Measurements from ENCODE around the gene EPM2AIP1. TPM values are rescaled to one million over a fixed set of nuclear protein-coding genes. Genes with fewer than 3 reads are reported as not detected.
"Not testable (repeated sequence)": the region's sequence is repeated elsewhere in the genome, so short reads cannot be mapped to it uniquely, and the experiment has no call there.

The EPM2AIP1 gene
- total RNA-seq, result 17.9 TPM
- long read RNA-seq, full-length matches to known transcripts, result 42 of 42 reads
- long read RNA-seq, partial matches to known transcripts, result 0 of 42 reads
- long read RNA-seq, other reads (novel, unspliced or antisense), result 0 of 42 reads

DNA sequence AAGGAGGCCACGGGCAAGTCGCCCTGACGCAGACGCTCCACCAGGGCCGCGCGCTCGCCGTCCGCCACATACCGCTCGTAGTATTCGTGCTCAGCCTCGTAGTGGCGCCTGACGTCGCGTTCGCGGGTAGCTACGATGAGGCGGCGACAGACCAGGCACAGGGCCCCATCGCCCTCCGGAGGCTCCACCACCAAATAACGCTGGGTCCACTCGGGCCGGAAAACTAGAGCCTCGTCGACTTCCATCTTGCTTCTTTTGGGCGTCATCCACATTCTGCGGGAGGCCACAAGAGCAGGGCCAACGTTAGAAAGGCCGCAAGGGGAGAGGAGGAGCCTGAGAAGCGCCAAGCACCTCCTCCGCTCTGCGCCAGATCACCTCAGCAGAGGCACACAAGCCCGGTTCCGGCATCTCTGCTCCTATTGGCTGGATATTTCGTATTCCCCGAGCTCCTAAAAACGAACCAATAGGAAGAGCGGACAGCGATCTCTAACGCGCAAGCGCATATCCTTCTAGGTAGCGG, at the start of gene EPM2AIP1:
TSS of gene EPM2AIP1 (minus strand) at position 326 of the 520 bp plus-strand sequence. CDS start at position 272, 54 bp downstream.
- intact Hi-C loops (cut with DNase I), result no loop called here
- DNase-seq, result peak; percentile 98
- peak; percentile 93 for ATAC-seq (ENCODE audit: poor library complexity)

DNA sequence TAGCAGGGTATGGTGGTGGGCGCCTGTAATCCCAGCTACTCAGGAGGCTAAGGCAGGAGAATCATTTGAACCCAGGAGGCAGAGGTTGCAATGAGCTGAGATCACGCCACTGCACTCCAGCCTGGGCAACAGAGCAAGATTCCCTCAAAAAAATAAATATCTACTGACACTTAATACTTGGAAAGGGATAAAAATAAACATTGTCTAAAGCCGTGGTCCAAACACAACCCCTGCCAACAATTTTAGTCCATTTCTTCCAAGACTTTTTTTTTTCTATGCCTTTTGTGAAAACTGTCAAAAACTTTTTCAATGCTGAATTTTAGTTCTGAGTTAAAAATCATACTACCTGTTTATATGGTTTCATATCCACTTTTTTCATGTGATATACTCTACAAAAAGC, 49.8 kb upstream of the EPM2AIP1 start:
- DNase-seq; intact Hi-C loops (cut with DNase I); ATAC-seq (ENCODE audit: poor library complexity): not testable (repeated sequence)

DNA sequence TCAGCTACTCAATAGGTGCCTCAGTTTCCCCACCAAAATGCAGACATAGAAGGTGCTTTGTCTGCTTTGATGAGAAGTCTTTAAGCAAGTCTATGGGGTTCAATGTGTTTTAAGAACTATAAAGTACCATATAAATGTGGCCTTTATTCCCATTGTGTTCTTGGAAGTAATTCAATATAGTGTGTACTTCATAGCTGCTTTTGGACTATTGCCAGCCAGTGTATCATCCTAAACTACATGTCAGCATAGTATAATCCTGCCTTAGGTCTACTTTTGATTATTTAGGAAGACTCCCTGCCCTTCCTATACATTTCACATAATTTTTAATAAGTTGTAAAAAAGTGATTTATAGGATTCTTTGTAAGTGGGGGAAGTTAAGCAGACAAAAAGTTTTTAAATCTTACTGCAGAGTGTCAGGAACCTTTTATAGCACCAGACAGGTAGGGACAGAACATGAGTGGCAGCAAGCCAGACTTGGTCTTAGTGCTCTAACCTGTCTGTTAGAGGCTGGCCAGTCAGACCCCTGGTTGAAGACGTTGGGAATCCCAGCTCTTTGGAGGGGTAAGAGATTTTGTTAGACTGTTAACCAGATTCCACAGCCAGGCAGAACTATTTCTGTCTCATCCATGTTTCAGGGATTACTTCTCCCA, 48.7 kb upstream of the EPM2AIP1 start:
- ATAC-seq (ENCODE audit: poor library complexity) (peak; percentile 45), DNase-seq (no peak)
- intact Hi-C loops (cut with DNase I), result no loop called here

DNA sequence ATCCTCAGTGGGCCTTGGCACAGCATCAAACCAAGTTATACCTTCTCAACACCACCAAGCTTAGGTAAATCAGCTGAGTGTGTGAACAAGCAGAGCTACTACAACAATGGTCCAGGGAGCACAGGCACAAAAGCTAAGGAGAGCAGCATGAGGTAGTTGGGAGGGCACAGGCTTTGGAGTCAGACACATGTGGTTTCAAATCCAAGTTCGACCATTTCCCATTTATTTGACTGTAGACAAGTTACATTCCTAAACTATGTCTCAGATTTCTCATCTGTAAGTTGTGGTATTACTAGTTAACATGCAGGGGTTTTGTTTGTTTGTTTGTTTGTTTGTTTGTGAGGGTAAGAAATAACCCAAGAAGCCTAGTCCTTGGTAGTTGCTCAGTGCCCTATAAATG, 47.3 kb upstream of the EPM2AIP1 start:
- intact Hi-C loops (cut with DNase I), result no loop called here
- ATAC-seq (ENCODE audit: poor library complexity) (no peak), DNase-seq (no peak)

DNA sequence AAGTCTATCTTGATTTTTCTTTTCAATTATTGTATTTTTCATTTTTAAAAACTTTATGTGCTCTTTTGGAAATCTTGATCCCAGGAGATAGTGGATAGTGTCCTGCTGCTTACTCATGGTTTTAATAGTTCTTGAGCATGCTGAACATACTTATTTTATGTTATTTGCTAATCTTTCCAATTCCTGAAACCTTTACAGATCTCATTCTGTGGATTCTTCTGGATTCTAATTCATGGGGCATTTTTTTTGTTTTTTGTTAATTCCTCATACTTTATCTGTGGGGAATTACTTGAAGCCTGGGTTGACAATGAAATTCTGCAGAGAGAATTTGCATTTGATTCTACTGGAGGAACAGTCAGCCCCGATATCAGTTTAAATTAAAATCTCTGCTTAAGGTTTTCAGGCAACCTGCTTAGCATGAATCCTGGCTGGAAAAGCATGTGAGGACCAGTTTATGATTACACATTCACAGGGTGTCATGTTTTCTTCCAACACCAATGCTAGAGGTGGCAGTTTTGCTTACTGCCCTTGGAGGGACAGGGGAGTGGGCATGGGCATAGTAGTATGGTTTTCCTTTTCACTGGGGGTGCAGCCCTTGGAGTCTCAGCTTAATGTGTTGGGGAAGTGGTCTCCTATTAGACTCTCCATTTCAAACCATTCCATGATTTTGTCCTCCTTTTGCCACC, 46.4 kb upstream of the EPM2AIP1 start:
- no peak for DNase-seq
- ATAC-seq (ENCODE audit: poor library complexity), result no peak
- intact Hi-C loops (cut with DNase I), result no loop called here

DNA sequence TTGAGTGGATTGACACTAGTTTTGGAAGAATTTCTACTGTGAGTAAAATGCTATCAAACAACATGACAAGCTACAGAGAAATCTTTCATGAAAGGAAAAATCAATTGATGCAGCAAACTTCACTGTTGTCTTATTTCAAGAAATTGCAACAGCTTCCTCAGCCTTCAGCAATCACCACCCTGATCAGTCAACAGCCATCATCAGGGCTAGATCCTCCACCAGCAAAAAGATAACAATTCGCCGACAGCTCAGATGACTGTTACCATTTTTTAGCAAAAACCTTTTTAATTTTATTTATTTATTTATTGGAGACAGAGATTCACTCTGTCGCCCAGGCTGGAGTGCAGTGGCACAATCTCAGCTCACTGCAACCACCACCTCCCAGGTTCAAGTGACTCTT, 44.4 kb upstream of the EPM2AIP1 start:
- ATAC-seq (ENCODE audit: poor library complexity) (no peak), DNase-seq (no peak)
- intact Hi-C loops (cut with DNase I), result no loop called here

DNA sequence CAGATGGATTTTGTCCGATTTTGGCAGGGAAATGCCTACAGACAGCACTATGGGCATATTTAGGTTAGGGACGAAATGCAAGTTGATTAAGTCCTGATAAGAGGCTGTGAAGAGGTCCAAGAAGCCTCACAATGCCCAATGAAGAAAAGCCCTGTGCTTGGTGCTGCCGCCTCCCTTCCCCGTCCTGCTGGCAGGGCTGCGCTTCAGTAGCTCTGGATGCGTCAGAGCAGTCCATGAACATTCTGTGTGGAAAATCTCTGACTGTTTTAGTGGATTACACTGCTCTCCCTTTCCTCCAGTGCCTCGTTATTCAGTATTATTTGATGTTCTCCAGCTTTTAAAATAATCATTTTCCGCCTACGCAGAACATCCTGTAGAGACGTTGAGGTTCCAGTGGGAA, 40.0 kb upstream of the EPM2AIP1 start:
- ATAC-seq (ENCODE audit: poor library complexity) (no peak), DNase-seq (no peak)
- intact Hi-C loops (cut with DNase I), result no loop called here

DNA sequence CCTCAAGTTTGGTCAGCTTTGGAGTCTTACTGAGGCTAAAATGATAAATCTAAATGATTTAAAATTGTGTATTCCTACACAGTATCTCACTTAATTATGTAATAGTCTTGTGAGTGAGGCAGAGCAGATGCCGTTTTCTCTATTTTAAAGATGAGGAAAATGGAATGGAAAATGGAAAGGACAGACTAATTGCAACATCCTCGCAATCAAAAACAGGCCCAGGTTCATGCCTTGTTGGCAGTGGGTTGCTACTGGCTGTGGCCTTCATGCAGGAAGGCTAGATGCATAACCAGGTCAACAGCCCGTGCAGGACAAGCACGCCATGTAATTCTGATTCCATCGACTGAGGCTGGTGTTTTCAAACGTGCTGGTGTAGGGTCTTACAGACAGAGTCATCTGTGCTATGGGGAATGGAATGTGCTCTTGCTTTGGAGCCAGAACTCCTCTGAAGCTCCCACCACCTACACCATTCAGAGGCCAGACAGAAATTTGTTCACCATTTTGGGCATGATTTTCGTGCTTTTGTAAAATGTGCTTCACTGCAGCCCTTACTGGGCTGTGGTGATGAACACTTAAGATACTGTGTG, 38.3 kb upstream of the EPM2AIP1 start:
- DNase-seq (no peak), ATAC-seq (ENCODE audit: poor library complexity) (peak; percentile 16)
- intact Hi-C loops (cut with DNase I), result no loop called here

DNA sequence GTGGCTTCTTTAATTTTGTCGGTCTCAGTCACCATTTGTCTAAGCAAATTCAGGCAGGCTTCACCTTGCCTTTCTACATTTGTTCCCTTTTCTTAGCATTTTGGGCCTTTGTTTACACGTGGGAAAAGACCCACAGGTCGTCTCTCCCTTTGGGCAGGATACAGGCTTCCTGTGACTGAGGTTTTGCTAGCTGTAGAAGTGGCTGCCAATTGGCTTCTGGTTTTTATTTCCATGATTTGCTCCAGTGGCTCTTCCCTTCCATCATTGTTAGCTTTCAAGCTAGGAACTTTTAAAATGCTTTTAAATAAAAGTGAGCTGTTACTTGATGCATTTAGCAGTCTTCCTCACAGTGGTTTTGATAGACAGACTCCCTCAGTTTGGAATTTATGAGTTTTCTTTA, 37.7 kb upstream of the EPM2AIP1 start:
- intact Hi-C loops (cut with DNase I), result no loop called here
- no peak for ATAC-seq (ENCODE audit: poor library complexity)

DNA sequence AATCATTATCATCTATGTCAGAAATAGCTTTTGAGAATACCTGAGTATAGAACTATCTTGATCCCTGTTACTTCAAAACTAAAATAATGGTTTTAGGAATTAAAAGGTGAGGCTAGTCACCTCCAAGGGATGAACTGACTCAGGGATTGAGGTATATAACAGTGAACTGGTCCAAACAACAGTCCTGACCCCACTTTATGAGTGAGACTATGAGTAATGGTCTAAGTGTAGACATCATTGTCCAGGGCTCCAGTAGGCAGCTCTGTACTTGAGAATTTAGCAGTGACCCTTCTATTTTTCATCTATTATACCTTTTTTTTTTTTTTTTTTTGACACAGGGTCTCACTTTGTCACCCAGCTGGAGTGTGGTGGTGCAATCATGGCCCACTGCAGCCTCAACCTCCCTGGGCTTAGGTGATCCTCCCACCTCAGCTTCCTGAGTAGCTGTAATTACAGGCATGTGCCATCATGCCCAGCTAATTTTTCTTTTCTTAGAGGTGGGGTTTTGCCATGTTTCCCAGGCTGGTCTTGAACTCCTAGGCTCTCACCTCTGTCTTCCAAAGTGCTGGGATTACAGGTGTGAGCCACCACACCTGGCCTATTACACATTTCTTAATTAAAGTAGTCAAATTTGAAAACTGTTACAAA, 36.7 kb upstream of the EPM2AIP1 start:
- ATAC-seq (ENCODE audit: poor library complexity), result no peak
- intact Hi-C loops (cut with DNase I), result loop anchor here (10.0 kb wide), 1 partner anchor 185 kb away; no protein-coding TSS in a partner anchor

More for the DNA sequence above, 37.7 kb upstream of the EPM2AIP1 start:
- DNase-seq, result no peak

DNA sequence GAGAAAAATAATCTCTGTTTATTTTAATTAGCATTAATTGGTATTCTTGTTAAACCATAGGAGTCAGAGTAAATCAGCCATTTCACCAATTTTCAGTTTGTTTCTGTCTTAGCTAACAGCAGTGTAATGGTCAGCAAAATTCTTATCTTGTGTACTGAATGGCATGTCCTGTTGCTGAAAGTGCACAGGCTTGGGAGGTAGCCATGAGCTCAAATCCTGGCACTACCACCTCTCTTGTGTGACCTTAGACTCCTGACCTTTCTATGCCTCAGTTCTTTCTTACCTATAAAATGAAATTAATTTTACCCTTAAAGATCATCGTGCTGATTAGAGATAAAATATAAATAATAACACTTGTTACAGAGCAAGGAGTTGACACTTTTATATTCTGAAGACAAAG, 36.2 kb upstream of the EPM2AIP1 start:
- DNase-seq, result peak; percentile 48
- peak; percentile 81 for ATAC-seq (ENCODE audit: poor library complexity)
- intact Hi-C loops (cut with DNase I), result loop anchor here (10.0 kb wide), 1 partner anchor 186 kb away; no protein-coding TSS in a partner anchor

More for the DNA sequence above, 36.7 kb upstream of the EPM2AIP1 start:
- DNase-seq, result no peak

DNA sequence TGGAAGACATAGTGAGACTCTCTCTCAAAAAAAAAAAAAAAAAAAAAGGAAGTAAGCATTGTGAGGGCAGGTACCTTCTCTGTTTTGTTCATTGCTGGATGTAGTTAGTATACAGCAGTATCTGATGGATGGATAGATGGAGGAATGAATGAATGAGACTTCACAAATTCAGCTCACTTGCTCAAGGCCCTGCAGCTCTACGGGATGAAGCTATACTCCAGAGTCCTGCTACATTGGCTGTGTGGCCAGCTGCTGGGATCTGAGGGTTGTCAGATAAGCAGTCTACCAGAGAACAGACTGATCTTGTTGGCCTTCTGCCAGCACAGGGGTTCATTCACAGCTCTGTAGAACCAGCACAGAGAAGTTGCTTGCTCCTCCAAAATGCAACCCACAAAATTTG, 35.4 kb upstream of the EPM2AIP1 start:
- ATAC-seq (ENCODE audit: poor library complexity), result peak; percentile 85
- DNase-seq, result peak; percentile 72
- intact Hi-C loops (cut with DNase I), result loop anchor here (10.0 kb wide), 1 partner anchor 186 kb away; no protein-coding TSS in a partner anchor

DNA sequence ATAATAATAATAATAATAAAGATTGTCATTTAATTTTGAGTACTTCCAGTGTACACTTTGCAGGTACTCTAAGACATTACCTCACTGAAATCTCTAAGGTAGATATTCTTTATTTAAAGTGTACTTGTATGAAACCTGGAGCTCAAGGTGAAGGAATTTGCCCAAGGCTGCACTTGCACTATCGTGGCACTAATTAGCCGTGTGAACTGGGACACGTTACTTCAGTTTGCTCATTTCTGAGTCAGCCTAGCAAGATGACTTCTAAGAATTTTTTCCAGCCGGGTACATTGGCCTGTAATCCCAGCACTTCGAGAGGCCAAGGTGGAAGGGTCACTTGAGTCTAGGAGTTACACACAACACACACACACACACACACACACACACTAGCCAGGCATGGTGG, 33.9 kb upstream of the EPM2AIP1 start:
- intact Hi-C loops (cut with DNase I), result loop anchor here (10.0 kb wide), 1 partner anchor 188 kb away; no protein-coding TSS in a partner anchor
- no peak for DNase-seq
- no peak for ATAC-seq (ENCODE audit: poor library complexity)

DNA sequence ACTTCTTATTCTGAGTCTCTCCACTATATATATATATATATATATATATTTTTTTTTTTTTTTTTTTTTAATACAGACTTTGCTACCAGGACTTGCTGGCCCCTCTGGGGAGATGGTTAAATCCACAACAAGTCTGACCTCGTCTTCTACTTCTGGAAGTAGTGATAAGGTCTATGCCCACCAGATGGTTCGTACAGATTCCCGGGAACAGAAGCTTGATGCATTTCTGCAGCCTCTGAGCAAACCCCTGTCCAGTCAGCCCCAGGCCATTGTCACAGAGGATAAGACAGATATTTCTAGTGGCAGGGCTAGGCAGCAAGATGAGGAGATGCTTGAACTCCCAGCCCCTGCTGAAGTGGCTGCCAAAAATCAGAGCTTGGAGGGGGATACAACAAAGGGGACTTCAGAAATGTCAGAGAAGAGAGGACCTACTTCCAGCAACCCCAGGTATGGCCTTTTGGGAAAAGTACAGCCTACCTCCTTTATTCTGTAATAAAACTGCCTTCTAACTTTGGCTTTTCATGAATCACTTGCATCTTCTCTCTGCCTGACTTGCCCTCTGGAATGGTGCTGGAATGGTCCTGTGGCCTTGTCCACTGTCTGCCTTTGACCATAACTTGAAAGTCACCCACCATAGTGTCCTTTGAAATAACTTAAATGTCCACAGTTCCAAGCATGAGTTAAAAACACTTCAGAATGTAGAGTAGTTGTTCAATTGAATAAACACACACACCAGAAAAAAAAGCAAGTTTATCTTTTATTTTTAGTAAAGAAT, 32.8 kb upstream of the EPM2AIP1 start:
- intact Hi-C loops (cut with DNase I), result loop anchor here (10.0 kb wide), 1 partner anchor 189 kb away; no protein-coding TSS in a partner anchor
- ATAC-seq (ENCODE audit: poor library complexity) (no peak), DNase-seq (no peak)

DNA sequence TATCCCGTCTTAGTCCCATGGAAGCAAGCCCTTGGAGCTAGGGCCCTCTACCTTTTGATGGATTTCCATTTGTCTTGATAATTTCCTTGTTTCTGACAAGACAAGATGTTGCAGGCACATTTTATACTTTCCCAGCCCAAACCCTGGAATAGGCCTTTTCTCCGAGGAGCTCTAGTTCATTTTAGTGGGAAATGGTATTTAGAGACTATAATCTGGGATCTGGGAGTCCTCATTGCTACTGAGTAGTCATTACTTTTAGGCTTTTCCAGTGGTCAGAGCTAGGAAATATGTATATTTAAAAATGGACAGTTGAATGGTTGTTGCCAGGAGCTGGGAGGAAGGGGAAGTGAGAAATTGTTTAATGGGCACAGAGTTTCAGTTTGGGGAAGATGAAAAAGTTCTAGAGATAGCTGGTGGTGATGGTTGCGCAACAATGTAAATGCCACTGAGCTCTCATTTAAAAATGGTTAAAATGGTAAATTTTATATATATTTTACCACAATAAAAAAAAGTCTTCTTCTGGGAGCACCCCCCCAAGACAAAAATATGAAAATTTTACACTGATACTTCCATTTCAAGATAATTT, 32.0 kb upstream of the EPM2AIP1 start:
- no peak for DNase-seq
- intact Hi-C loops (cut with DNase I), result loop anchor here (10.0 kb wide), 1 partner anchor 190 kb away; no protein-coding TSS in a partner anchor
- ATAC-seq (ENCODE audit: poor library complexity), result no peak

DNA sequence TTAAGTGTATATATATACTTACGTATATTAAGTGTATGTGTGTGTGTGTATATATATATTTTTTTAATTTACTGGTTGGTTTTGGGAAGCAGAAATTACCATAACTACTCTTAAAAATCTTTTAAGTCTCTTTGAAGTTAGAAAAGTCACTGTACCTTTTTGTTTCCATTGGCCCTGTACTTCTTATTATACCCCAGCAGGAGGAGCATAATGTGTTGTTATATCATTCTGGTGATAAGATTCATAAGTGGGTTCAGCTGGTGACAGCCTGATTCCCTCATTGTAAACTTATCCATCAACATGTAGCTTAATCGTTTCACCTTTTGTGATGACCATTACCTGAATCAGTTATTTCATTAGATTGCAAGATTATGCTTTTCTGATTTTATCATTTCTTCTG, 31.2 kb upstream of the EPM2AIP1 start:
- no peak for DNase-seq
- intact Hi-C loops (cut with DNase I), result loop anchor here (10.0 kb wide), 1 partner anchor 191 kb away; no protein-coding TSS in a partner anchor
- no peak for ATAC-seq (ENCODE audit: poor library complexity)

DNA sequence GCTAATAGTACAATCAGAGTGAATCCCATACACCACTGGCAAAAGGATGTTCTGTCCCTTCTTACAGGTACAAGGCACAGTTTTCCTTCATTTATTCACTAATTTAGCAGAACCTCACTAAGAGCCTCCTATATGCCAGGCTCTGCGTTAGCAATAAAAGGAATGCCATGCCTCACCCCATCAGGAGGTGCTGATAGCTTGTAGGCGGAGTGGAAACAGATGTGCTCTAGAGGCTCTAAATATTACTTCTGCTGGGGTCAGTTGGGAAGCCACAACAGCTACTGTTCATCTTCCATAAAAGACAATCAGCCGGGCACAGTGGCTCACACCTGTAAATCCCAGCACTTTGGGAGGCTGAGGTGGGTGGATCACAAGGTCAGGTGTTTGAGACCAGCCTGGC, 24.8 kb upstream of the EPM2AIP1 start:
- DNase-seq (no peak), ATAC-seq (ENCODE audit: poor library complexity) (peak; percentile 55)
- intact Hi-C loops (cut with DNase I), result no loop called here

DNA sequence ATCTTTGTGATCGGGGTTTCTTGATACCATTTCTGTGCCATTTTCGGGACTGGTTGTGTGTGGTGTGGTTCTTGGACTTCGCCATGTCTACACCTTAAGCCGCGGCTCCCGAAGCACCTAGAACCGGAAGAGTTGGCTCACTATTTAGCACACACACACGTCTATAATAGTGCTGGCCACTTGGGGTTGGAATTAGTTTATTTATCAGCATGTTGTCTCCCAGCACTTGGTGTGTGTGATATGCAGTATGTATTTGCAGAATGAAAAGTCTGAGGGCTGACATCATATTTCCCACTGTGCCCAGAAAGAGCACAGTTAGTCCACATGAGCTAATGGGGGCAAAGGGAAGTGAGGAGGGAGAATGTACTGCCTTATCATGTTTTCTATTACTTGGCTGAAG, 24.0 kb upstream of the EPM2AIP1 start:
- ATAC-seq (ENCODE audit: poor library complexity), result peak; percentile 73
- intact Hi-C loops (cut with DNase I), result no loop called here
- no peak for DNase-seq

Measured in Right ventricle myocardium superior (tissue), 1 donor.